OCI-LY7 (cell line): ENCODE data around the gene SMIM11.

Experiments
- EZH2phosphoT487 ChIP-seq: fragments of 200-600 bp; sonication (generic); IDR thresholded peaks from 2 replicates; pipeline ENCODE4 v1.6.1; 2018; ENCODE audit warnings: low read depth, borderline replicate concordance, mild to moderate bottlenecking, mixed run types, antibody characterized with exemption, low read length, moderate library complexity, mixed read lengths
- TF ChIP-seq, protein P1 (sequence below): fragments of 200-600 bp; sonication (generic); conservative IDR thresholded peaks from 2 replicates; pipeline ENCODE4 v1.5.1; 2014; ENCODE audit warnings: mild to moderate bottlenecking, antibody characterized with exemption, low read length, moderate library complexity, mixed read lengths

- TF ChIP-seq, protein P1, sequence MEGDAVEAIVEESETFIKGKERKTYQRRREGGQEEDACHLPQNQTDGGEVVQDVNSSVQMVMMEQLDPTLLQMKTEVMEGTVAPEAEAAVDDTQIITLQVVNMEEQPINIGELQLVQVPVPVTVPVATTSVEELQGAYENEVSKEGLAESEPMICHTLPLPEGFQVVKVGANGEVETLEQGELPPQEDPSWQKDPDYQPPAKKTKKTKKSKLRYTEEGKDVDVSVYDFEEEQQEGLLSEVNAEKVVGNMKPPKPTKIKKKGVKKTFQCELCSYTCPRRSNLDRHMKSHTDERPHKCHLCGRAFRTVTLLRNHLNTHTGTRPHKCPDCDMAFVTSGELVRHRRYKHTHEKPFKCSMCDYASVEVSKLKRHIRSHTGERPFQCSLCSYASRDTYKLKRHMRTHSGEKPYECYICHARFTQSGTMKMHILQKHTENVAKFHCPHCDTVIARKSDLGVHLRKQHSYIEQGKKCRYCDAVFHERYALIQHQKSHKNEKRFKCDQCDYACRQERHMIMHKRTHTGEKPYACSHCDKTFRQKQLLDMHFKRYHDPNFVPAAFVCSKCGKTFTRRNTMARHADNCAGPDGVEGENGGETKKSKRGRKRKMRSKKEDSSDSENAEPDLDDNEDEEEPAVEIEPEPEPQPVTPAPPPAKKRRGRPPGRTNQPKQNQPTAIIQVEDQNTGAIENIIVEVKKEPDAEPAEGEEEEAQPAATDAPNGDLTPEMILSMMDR: no peak
- TF ChIP-seq EZH2phosphoT487: no peak
These were observed 12.6 kb upstream of the SMIM11 start for GRCh38 chr21:34362670-34363069.
